Astrocyte of the cerebellum (primary cell): ENCODE data around the gene KSR1.

ENCODE experiments used
- DNase-seq: peaks from one replicate; pipeline ENCODE4 v3.0.0-alpha.2; 2011; ENCODE audit warnings: low read depth
- H3K4me3 ChIP-seq: 2 replicates; pipeline ENCODE4 v1.5.1; 2011; ENCODE audit warnings: mild to moderate bottlenecking, low read depth, low read length, moderate library complexity
- CTCF ChIP-seq: IDR thresholded peaks from 2 replicates; pipeline ENCODE4 v1.5.1; 2012; ENCODE audit warnings: low read length, low read depth, moderate library complexity, mild to moderate bottlenecking; ENCODE audit errors: missing control alignments
- in situ Hi-C: cut with HindIII; loops from 2 replicates; pipeline ENCODE4 v1.10.0; 2017; ENCODE audit warnings: low sequenced_read_pairs

Gene KSR1

GRCh38 chr17:27471321-27472269, 15.3 kb downstream of the KSR1 start:
- no peak for DNase-seq
- H3K4me3 ChIP-seq, result no peak overlapping the region
- in situ Hi-C loops, result no loop called here
- TF ChIP-seq CTCF, result no peak

GRCh38 chr17:27473190-27473747, 17.0 kb downstream of the KSR1 start:
- H3K4me3 ChIP-seq, result no peak overlapping the region
- TF ChIP-seq CTCF, result no peak
- DNase-seq, result no peak
- in situ Hi-C loops, result no loop called here

- DNase-seq, result no peak
- no peak overlapping the region for H3K4me3 ChIP-seq
- TF ChIP-seq CTCF, result no peak
- in situ Hi-C loops, result no loop called here
These were observed 17.7 kb downstream of the KSR1 start for GRCh38 chr17:27473748-27474609.

GRCh38 chr17:27475070-27475673, 18.9 kb downstream of the KSR1 start:
- no peak overlapping the region for H3K4me3 ChIP-seq
- no peak for TF ChIP-seq CTCF
- in situ Hi-C loops, result no loop called here
- DNase-seq, result no peak

- H3K4me3 ChIP-seq, result no peak overlapping the region
- no peak for DNase-seq
- in situ Hi-C loops, result no loop called here
- TF ChIP-seq CTCF, result no peak
These were observed 20.0 kb downstream of the KSR1 start for GRCh38 chr17:27475981-27476895.
